Esophagus muscularis mucosa (tissue), 4 donors: ENCODE measurements around the gene ANGPTL5. TPM values are rescaled to one million over a fixed set of nuclear protein-coding genes. Genes with fewer than 3 reads are reported as not detected.
A peak's percentile ranks its signal among the peaks of the same experiment; 100 is the strongest.

Experiments used
- DNase-seq: peaks from one replicate; pipeline ENCODE4 v3.0.0-alpha.2; 2017; ENCODE audit errors: extremely low spot score
- H3K27ac ChIP-seq, 4 donors: fragments of 200-600 bp; sonication (generic); replicated peaks in 1 of 4; 1 replicate in 3 of 4; 2 replicates in 1 of 4; pipeline ENCODE4 v1.5.1; 2016 to 2019; ENCODE audit warnings: mild to moderate bottlenecking in 1 of 4
- H3K27me3 ChIP-seq, 4 donors: fragments of 200-600 bp; sonication (generic); one replicate each; pipeline versions ENCODE4 v1.5.1 to v1.6.0; 2016 to 2019
- H3K36me3 ChIP-seq, 4 donors: fragments of 200-600 bp; sonication (generic); one replicate each; pipeline ENCODE4 v1.5.1; 2016 to 2019
- H3K4me1 ChIP-seq, 4 donors: fragments of 200-600 bp; sonication (generic); one replicate each; pipeline ENCODE4 v1.5.1; 2016 to 2019
- H3K4me3 ChIP-seq, 4 donors: fragments of 200-600 bp; sonication (generic); 1 replicate in 2 of 4; 2 replicates in 2 of 4; pipeline ENCODE4 v1.5.1; 2016 to 2019; ENCODE audit warnings: mild to moderate bottlenecking in 4 of 4, moderate library complexity in 1 of 4
- H3K9me3 ChIP-seq, 4 donors: fragments of 200-600 bp; sonication (generic); 1 replicate in 3 of 4; 2 replicates in 1 of 4; pipeline ENCODE4 v1.5.1; 2016 to 2019
- EP300 ChIP-seq: sonication (generic); formaldehyde crosslinking; IDR thresholded peaks from one replicate; pipeline ENCODE4 v1.6.1; 2017; ENCODE audit warnings: antibody characterized with exemption
- POLR2A ChIP-seq: fragments of 450-650 bp; IDR thresholded peaks from one replicate; pipeline ENCODE4 v1.6.1; 2017; ENCODE audit warnings: antibody characterized with exemption, moderate library complexity, mild to moderate bottlenecking, low read depth
- POLR2AphosphoS5 ChIP-seq, 2 donors: sonication (generic); formaldehyde crosslinking; IDR thresholded peaks; one replicate each; pipeline ENCODE4 v1.6.1; 2017; ENCODE audit warnings: antibody characterized with exemption in 2 of 2
- WGBS: methylation state at CpG from one replicate; pipeline ENCODE4 v1.1.5; 2018; 5-methylcytosine and 5-hydroxymethylcytosine counted together
- intact Hi-C: fragments of 100-400 bp; cut with DNase I; formaldehyde crosslinking; loops from one replicate; pipeline ENCODE4 v1.15.1; 2023
- total RNA-seq, 4 donors: library from RNA; depleted of rRNA; stranded (reverse); fragments of >200 nt; gene quantifications; one replicate each; pipeline versions ENCODE4 v1.1.0 to v1.2.1, GENCODE V29; 2016
- TF ChIP-seq, protein P1 (sequence below), 3 experiments: fragments of 200-600 bp in 2 of 3; fragments of 450-650 bp in 1 of 3; sonication (generic) in 2 of 3; IDR thresholded peaks; one replicate each; pipeline ENCODE4 v1.5.1; 2017 to 2019; ENCODE audit warnings: antibody characterized with exemption in 3 of 3, mild to moderate bottlenecking in 2 of 3, moderate library complexity in 1 of 3

The ANGPTL5 gene
- total RNA-seq, 4 donors from 2014 or later, result 0.17 to 1.0 (median 0.62) TPM

DNA sequence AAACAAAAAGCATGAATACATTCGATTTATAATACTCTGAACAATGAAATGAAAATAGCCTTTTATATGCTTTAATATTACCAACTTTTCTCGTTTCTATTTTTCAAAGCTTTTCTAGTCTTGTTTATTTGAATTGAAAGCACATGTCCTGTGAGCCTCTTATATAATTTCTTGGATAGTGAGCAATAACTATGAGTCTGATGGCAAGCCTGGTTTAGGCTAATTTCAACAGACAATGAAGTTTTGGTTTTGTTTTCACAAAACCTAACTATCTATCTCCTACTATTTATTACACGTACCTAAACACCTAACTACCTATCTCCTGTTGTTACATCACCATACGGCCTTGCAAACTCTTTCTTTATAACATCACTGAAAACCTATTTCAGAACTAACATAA lies 30.7 kb downstream of the ANGPTL5 start:
- no peaks in the 10 kb centered on the region for H3K36me3 ChIP-seq
- intact Hi-C loops, result no loop called here
- DNase-seq, result no peak
- no peak overlapping the region for H3K27ac ChIP-seq
- no peaks in the 10 kb centered on the region for H3K4me1 ChIP-seq
- TF ChIP-seq POLR2AphosphoS5 (IDR thresholded peaks at IDR 0.05) (no peak), POLR2A (no peak), EP300 (no peak)
- TF ChIP-seq, protein P1, sequence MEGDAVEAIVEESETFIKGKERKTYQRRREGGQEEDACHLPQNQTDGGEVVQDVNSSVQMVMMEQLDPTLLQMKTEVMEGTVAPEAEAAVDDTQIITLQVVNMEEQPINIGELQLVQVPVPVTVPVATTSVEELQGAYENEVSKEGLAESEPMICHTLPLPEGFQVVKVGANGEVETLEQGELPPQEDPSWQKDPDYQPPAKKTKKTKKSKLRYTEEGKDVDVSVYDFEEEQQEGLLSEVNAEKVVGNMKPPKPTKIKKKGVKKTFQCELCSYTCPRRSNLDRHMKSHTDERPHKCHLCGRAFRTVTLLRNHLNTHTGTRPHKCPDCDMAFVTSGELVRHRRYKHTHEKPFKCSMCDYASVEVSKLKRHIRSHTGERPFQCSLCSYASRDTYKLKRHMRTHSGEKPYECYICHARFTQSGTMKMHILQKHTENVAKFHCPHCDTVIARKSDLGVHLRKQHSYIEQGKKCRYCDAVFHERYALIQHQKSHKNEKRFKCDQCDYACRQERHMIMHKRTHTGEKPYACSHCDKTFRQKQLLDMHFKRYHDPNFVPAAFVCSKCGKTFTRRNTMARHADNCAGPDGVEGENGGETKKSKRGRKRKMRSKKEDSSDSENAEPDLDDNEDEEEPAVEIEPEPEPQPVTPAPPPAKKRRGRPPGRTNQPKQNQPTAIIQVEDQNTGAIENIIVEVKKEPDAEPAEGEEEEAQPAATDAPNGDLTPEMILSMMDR (IDR thresholded peaks at IDR 0.05), result no peak
- H3K4me3 ChIP-seq, result no peak overlapping the region
- 69% methylated on average over 4 of the region's 4 CpGs for WGBS
- no peaks in the 10 kb centered on the region for H3K9me3 ChIP-seq
- no peaks in the 10 kb centered on the region for H3K27me3 ChIP-seq

DNA sequence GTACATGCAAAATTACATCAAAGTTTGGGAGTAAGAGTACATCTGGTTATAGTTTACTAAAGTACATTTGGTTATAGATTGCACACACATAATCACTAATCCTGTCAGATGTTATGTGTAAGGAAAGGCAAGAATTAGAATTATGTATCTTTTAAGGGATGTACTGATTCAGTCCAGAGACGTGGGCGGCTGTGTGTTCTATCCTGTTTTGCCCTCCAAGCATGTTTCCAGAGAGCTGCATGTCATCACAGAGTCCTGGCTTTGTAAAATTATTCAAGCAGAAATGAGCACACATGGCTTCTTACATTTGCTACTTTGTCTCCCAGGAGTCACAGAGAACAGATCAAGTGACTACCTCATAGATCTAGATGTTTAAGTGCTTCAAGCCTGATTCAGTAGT lies 34.7 kb downstream of the ANGPTL5 start:
- no peak for DNase-seq
- Histone ChIP-seq H3K9me3 (no peaks in the 10 kb centered on the region), H3K27ac (no peak overlapping the region), H3K4me3 (no peak overlapping the region), H3K4me1 (no peaks in the 10 kb centered on the region), H3K36me3 (no peaks in the 10 kb centered on the region), H3K27me3 (no peaks in the 10 kb centered on the region)
- intact Hi-C loops, result no loop called here
- TF ChIP-seq, protein P1 (IDR thresholded peaks at IDR 0.05), result no peak
- TF ChIP-seq EP300, result no peak
- no peak for TF ChIP-seq POLR2AphosphoS5 (IDR thresholded peaks at IDR 0.05)
- no peak for TF ChIP-seq POLR2A
- 73% methylated on average over 2 of the region's 2 CpGs for WGBS

DNA sequence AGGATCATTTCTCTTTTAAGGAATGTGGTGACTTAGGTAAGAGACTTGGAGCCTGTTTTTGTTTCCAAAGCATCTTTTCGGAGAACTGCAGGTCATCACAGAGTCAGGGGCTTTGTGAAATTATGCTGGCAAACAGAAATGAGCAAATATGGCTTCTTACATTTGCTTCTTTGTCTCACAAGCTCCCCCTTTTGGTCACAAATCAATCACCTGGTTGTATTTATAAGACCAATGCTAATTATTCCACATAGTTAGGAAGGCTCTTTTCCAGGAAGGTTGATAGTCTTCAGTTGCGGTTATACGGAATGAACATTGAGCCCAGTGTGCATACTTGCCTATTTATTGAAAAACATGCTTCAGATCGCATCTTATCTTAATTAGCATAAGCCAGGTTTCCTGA lies 36.1 kb downstream of the ANGPTL5 start:
- Histone ChIP-seq H3K4me3 (no peak overlapping the region), H3K27ac (no peak overlapping the region), H3K9me3 (no peaks in the 10 kb centered on the region), H3K4me1 (no peaks in the 10 kb centered on the region), H3K36me3 (no peaks in the 10 kb centered on the region), H3K27me3 (no peaks in the 10 kb centered on the region)
- intact Hi-C loops, result no loop called here
- no peak for DNase-seq
- 94% methylated on average over 4 of the region's 4 CpGs for WGBS
- TF ChIP-seq, protein P1 (IDR thresholded peaks at IDR 0.05), result peak in 1 of 3 experiments; percentile 41
- TF ChIP-seq POLR2AphosphoS5 (IDR thresholded peaks at IDR 0.05), result no peak

- WGBS, result 78% methylated on average over 6 of the region's 6 CpGs
Measured at GRCh38 chr11:101872171-101872882, 44.0 kb downstream of the ANGPTL5 start.

More at GRCh38 chr11:101872171-101872882, 44.0 kb downstream of the ANGPTL5 start:
- no peak overlapping the region for H3K4me3 ChIP-seq
- no peaks in the 10 kb centered on the region for H3K36me3 ChIP-seq
- H3K27me3 ChIP-seq, result no peaks in the 10 kb centered on the region
- DNase-seq, result no peak
- TF ChIP-seq, protein P1 (IDR thresholded peaks at IDR 0.05), result no peak
- TF ChIP-seq EP300 (no peak), POLR2AphosphoS5 (IDR thresholded peaks at IDR 0.05) (no peak), POLR2A (no peak)
- peaks cover 0 to 9% (median 4%) of the 10 kb centered on the region in 4 donors for H3K4me1 ChIP-seq
- intact Hi-C loops, result no loop called here
- H3K9me3 ChIP-seq, result no peaks in the 10 kb centered on the region
- no peak overlapping the region for H3K27ac ChIP-seq
